HepG2 (cell line): ENCODE data around the gene CHCHD6. TPM values are rescaled to one million over a fixed set of nuclear protein-coding genes. Genes with fewer than 3 reads are reported as not detected.

Experiments used
- AKNA ChIP-seq: sonication (generic); formaldehyde crosslinking; IDR thresholded peaks from 2 replicates; pipeline ENCODE4 v1.4.0; 2020; ENCODE audit warnings: missing genetic modification reagents, borderline replicate concordance
- DPF2 ChIP-seq: sonication (generic); formaldehyde crosslinking; IDR thresholded peaks from 2 replicates; pipeline ENCODE4 v1.4.0; 2020; ENCODE audit warnings: mild to moderate bottlenecking, low read depth, missing genetic modification reagents, borderline replicate concordance
- FOXA3 ChIP-seq: IDR thresholded peaks from 2 replicates; pipeline ENCODE4 v1.6.1; 2016; ENCODE audit warnings: missing genetic modification reagents, missing compliant biosample characterization
- KLF11 ChIP-seq: IDR thresholded peaks from 2 replicates; pipeline ENCODE4 v1.6.1; 2016; ENCODE audit warnings: missing compliant biosample characterization
- NCOA1 ChIP-seq: sonication (generic); formaldehyde crosslinking; IDR thresholded peaks from 2 replicates; pipeline ENCODE4 v1.9.0; 2021; ENCODE audit warnings: missing genetic modification reagents
- NCOA5 ChIP-seq: sonication (generic); formaldehyde crosslinking; IDR thresholded peaks from 2 replicates; pipeline ENCODE4 v1.4.0; 2020; ENCODE audit warnings: missing genetic modification reagents
- NR2F2 ChIP-seq: IDR thresholded peaks from 2 replicates; pipeline ENCODE4 v1.6.1; 2012; ENCODE audit warnings: low read depth, inconsistent platforms, borderline replicate concordance
- PHB2 ChIP-seq: fragments of 450-650 bp; IDR thresholded peaks from 2 replicates; pipeline ENCODE4 v1.6.1; 2018; ENCODE audit not compliant: partially characterized antibody
- SNAPC4 ChIP-seq: sonication (generic); formaldehyde crosslinking; IDR thresholded peaks from 2 replicates; pipeline ENCODE4 v1.4.0; 2020; ENCODE audit warnings: mild to moderate bottlenecking, missing genetic modification reagents
- SP2 ChIP-seq: sonication (generic); formaldehyde crosslinking; IDR thresholded peaks from 2 replicates; pipeline ENCODE4 v1.5.1; 2020; ENCODE audit warnings: mild to moderate bottlenecking, missing genetic modification reagents
- SRSF1 ChIP-seq: fragments of 200-400 bp; formaldehyde crosslinking; optimal IDR thresholded peaks from 2 replicates; pipeline ENCODE3; 2017; ENCODE audit warnings: mild to moderate bottlenecking, low read depth, low read length, moderate library complexity
- THAP11 ChIP-seq: IDR thresholded peaks from 2 replicates; pipeline ENCODE4 v1.6.1; 2016; ENCODE audit warnings: missing biosample characterization, missing genetic modification reagents
- TSC22D2 ChIP-seq: sonication (generic); formaldehyde crosslinking; IDR thresholded peaks from 2 replicates; pipeline ENCODE4 v1.5.1; 2020; ENCODE audit warnings: missing genetic modification reagents, mild to moderate bottlenecking, borderline replicate concordance
- ZHX1 ChIP-seq: sonication (generic); formaldehyde crosslinking; IDR thresholded peaks from 2 replicates; pipeline ENCODE4 v1.8.1; 2022; ENCODE audit warnings: low read depth, mild to moderate bottlenecking, missing genetic modification reagents
- ZNF562 ChIP-seq: sonication (generic); formaldehyde crosslinking; IDR thresholded peaks from 2 replicates; pipeline ENCODE4 v1.8.0; 2022; ENCODE audit warnings: missing genetic modification reagents, borderline replicate concordance
- ZSCAN12 ChIP-seq: sonication (generic); formaldehyde crosslinking; IDR thresholded peaks from 2 replicates; pipeline ENCODE4 v1.9.0; 2021; ENCODE audit warnings: mild to moderate bottlenecking, missing genetic modification reagents
- polyA plus RNA-seq, 8 experiments: library from polyadenylated mRNA; depleted of rRNA in 3 of 8; stranded (reverse) in 7 of 8; unstranded in 1 of 8; fragments of >200 nt; fragmentation: Illumina TruSeq in 4 of 8; extraction: Trizol in 4 of 8; gene quantifications; 2 replicates each; pipeline versions ENCODE4 v1.2.1 to v1.2.3, GENCODE V29; 2011 to 2016; ENCODE audit warnings: low read depth in 4 of 8, missing spikeins in 1 of 8, mixed read lengths in 1 of 8; ENCODE audit not compliant: insufficient read depth in 1 of 8
- total RNA-seq, 5 experiments: library from RNA; depleted of rRNA; stranded (reverse); fragments of >200 nt; fragmentation: Illumina TruSeq; extraction: Trizol; gene quantifications; 2 replicates each; pipeline ENCODE4 v1.2.3, GENCODE V29; 2016; ENCODE audit warnings: low read depth in 1 of 5

Gene CHCHD6
- total and polyA plus RNA-seq, 2 of the 13 experiments (the other 11 are each of a cell fraction or from before 2014, with no cell fraction given), result 20.3 to 20.8 TPM

DNA sequence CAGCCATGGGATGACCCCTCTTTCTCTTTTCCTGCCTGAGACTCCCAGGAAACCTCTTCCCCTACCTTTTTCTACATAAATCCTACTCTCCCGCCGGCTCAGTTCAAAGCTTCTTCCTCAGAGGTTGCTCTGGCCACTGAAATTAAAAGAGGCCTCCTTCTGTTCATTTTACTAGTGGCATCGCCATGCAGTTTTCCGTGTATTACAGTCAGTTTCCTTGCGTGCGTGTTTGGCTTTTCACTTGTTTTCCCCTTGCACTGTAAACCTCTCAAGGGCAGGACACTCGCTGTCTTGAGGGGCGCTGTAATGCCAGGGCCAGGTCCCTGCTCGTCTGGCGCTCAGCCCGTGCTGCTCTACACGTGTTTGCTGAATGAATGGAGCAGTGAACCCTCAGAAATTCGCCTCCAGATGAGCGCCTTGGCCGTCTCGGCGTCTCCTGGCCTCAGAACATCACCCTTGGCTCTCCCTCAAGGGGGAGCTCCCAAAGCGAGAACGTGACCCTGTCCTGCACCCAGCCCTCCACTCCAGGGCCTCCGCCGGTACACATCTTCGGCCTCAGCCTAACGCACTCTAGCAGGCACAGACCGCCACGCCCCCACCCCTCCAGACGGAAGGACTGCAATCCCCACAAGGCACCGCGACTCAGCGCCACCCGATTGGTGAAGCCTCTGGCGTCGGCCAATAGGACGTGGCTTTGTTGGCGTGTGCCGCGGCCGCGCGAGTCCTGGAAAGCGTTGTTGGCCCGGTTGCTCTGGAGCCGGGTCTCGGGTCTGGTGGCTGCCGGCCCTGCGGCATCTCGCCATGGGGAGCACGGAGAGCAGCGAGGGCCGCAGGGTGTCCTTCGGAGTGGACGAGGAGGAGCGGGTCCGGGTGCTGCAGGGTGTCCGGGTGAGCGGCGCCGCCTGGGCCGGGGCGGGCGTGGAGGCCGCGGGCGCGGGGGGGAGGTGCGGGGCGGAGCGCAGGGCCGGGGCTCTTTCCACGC, at the start of gene CHCHD6 (continued):
- TF ChIP-seq ZHX1 (CRISPR knock-in tag) (no peak), SP2 (CRISPR knock-in tag) (no peak), NCOA1 (CRISPR knock-in tag) (no peak), KLF11 (CRISPR knock-in tag) (no peak), SNAPC4 (no peak), DPF2 (CRISPR knock-in tag) (no peak), NCOA5 (CRISPR knock-in tag) (no peak), AKNA (no peak), SRSF1 (no peak), THAP11 (CRISPR knock-in tag) (peak; percentile 99), NR2F2 (no peak), ZSCAN12 (CRISPR knock-in tag) (no peak), PHB2 (no peak), ZNF562 (CRISPR knock-in tag) (no peak), TSC22D2 (CRISPR knock-in tag) (no peak; the same call in 1 of the 2 replicates), FOXA3 (CRISPR knock-in tag) (peak; percentile 41)
